NCI-H774 (cell line): ENCODE measurements around the gene ESAM.
A peak's percentile ranks its signal among the peaks of the same experiment; 100 is the strongest.

Experiments
- DNase-seq: peaks from one replicate; lab custom pipeline; 2025; lab: John Stamatoyannopoulos, UW

Gene ESAM, protein sequence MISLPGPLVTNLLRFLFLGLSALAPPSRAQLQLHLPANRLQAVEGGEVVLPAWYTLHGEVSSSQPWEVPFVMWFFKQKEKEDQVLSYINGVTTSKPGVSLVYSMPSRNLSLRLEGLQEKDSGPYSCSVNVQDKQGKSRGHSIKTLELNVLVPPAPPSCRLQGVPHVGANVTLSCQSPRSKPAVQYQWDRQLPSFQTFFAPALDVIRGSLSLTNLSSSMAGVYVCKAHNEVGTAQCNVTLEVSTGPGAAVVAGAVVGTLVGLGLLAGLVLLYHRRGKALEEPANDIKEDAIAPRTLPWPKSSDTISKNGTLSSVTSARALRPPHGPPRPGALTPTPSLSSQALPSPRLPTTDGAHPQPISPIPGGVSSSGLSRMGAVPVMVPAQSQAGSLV

DNA sequence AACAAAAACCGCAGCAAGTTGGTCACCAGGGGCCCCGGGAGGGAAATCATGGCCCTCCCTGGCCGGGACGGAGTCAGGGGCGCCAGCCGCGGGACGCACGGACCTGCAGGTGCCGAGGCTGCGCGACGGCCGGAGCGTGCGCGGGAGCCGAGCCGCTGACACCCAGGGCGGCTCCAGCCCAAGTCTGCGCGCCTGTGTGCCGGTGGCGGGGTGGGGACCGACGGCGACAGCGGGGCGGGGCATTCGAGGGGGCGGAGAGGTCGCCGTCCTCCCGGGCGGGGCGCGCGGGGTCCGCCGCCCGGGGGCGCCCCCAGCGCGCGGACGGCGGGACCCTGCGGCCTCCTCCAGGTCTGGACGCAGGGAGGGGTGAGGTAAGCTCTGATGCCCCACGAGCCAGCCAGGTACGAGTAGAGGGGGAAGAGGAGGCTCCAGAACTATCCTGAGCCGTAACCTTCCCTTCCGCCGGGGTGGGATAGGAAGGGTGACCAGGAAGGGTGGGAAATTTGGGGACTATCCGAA lies at the start of gene ESAM:
Gene ESAM, minus strand, starts transcription at position 186 of the 519 bp plus-strand sequence. Its CDS starts 136 bp downstream, at position 50.
- peak; percentile 50 for DNase-seq

DNA sequence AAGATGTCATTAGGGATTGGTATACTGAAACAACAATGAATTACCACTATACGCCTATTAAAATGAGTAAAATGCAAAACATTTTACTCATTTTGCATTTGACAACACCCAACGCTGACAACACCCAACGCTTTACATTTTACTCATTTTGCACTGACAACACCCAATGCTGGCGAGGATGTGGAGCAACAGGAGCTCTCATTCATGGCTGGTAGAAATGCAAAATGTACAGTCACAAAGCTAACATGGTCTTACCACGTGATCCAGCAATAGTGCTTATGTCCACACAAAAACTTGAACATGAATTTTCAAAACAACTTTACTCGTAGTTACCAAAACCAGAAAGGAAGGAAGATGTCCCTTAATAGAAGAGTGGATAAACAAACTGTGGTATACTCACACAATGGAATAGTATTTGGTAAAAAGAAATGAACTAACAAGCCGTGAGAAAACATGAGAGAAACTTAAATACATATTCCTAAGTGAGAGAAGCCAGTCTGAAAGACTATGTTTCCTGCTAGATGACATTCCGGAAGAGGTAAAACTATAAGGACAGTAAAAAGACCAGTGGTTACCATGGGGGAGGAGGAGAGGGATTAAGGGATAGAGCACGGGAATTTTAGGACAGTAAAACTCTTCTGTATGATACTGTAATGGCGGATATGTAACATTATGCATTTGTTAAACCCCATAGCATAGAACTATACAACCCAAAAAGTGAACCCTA lies 49.5 kb upstream of the ESAM start:
- DNase-seq, result no peak

DNA sequence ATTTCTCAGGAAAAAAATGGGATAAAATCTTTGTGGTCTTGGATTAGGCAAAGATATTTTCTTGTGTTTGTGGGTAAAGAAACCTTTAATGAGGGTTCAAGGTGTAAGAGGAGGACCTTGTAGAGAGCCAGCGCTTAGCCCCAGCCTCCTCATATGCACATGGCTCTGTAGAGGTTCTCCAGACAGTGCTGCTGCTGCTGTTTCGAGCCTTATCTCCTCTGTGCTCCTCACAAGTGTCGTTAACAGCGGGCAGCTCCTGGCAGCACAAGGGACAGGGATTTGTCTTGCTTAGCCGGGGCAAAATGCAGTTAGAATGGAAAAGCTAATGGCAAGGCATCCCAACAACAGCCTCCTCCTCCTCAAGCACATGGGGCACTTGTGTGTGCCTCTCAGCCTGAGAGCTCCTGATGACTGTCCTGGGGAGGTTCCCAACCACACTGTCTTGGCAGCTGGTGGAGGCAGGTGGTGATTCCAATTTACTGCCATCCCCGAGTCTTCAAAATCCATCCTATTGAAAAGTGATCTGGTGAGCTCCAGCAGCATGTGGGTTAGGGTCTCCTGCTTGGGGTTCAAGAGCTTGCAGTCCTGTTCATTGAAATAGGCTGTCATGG lies 45.7 kb upstream of the ESAM start:
- DNase-seq, result no peak

DNA sequence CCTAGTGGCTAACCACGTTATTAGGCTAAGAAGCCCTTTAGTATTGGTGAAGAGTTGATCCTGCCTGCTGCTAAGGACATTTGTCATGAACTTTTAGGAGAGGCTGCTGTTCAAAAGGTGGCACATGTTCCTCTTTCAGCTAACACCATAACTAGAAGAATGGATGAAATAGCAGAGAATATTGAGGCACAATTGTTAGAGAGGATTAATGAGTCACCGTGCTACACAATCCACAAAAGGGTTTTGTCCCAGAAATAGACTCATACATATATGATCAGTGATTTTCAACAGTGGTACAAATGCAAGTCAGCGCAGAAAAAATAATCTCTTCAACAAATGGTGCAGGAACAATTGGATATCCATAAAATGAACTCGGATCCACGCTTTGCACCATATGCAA lies 45.1 kb upstream of the ESAM start:
- DNase-seq, result no peak

DNA sequence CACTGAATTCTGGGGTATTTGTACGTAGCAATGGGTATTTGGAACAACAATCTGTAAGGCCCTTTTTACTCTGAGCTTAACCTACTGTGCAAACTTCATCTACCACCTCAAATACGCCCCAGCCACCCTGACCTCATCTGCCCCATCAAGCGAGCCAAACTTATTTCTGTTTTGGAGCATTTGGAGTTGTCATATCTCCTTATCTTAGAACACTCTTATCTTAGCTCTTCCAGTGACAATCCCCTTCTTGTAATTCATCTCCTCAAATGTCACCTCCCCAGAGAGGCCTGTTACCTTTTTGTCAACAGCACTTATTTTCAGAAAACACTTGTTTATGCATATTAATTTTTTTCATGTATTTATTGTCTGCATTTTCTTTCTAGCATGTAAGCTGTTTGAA lies 42.8 kb upstream of the ESAM start:
- no peak for DNase-seq

DNA sequence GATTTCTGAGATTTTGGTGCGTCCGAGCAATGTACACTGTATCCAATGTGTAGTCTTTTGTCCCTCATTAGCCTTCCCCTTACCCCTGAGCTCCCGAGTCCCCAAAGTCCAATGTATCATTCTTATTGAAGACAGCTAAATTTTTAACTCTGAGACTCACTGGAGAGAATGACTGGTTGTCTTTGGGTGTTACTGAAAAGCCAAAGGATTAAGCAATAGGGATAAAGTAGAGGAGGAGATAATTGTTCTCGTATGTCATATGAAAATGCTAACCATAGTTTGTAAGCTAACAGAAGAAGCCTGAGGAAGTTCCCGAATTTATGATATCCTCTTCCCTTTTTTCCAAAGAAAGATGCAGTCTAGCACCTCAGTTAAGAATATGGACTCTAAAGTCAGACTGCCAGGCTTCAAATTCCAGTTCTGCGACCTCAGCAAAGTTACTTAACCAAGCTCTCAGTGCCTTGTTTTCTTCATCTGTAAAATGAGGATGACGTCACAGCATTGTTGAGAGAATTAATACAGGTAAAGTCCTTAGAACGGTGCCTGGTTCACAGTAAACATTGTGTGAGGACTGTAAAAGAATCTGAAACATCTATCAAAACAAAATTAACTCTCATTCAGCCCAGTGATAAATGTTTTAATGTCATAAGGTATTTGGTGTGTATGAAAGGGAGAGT lies 39.7 kb upstream of the ESAM start:
- DNase-seq, result no peak

DNA sequence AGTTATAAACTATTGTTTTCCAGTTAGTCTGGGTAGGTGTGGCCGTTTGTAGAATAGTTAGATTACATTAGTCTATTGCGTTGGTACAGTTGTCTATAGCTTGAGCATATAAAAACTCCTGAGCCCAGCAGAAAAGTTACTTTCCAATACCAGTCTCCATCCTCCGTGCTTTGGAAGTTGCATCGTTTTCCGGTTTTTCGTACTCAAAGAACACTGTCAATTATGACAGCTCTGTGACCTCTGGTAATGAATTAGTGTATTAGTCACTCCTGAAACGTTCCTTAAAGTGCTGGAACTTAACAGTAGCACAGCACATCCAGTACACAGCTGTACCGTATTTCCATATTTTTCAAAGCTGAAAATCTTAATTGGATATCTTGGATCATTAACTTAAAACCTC lies 38.9 kb upstream of the ESAM start:
- no peak for DNase-seq

DNA sequence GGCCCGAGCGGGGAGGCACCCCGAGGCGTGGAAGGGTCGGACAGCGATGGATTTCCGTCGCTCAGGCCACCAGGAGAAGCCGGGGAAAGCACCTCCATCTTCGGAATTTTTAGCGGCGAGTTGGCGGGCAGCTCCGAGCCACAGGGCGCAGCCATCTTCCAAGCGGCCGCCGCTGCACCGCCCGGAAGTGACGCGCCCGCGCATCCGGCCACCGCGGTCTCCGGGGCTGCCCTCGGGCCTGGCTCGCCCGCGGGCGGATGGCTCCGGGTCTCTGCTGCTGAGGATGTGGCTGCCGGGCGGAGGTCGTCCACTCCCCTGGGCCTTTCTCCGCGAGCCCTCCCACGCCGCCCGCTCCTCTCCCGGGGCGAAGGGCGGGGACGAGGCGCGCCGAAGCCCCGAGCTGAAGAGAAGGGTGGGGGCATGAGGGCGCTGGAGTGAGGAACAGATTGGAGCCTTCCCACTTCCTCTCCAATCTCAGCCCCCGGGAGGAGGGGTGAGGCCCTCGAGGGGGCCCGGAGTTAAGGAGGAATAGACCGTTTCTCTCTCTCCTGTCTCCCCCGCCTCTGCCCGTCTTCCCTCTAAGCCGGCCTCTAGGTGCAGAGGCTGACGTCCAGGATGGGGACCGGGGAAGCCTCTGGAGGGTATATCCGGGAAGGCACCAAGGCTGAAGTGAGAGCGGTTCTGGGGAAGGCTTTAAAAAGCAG lies 38.3 kb upstream of the ESAM start, which contains the start of gene MSANTD2:
Gene MSANTD2, minus strand, starts transcription at position 181 of the 704 bp plus-strand sequence. Its CDS starts 26 bp downstream, at position 155.
- DNase-seq, result peak; percentile 68

DNA sequence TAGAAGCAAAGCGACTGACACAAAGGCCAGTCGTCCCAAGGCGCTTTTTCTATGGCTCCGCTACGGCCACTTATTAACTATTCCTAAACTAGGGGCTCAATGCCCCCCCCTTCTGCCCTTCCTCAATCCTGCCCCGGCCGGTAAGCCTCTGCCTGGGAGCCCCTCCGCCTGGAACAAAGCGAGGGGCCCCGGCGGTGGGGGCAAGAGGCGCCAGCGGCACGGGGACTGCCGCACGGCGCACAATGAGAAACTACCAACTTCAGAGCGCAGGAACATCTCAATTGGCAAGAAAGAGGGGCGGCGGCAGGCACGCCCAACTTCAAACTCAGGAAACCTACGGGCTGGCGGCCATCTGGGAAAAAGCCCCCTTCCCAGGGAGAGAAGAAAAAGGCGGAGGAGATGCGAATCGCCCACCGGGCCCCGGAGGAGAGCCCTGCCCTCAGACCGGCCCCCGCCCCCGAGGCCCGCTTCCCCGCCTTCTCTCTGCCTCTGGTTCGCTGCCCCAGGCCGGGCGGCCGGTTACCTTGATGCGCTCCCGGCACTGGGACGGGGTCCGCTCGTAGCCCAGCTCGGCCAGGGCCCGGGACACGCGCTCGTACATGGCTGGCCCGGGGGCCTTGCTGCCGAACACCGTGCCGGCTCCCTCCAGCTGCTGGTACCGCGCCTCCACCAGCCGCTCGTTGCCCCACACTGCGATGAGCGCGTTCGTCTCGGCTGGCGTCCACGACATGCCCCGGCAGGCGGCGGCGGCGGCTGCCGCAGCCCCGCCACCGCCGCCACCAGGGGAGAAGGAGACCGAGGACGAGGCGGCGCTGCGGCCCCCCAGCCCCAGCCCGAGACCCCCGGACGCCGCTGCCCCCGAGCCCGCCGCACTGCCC lies 37.5 kb upstream of the ESAM start:
- no peak for DNase-seq

DNA sequence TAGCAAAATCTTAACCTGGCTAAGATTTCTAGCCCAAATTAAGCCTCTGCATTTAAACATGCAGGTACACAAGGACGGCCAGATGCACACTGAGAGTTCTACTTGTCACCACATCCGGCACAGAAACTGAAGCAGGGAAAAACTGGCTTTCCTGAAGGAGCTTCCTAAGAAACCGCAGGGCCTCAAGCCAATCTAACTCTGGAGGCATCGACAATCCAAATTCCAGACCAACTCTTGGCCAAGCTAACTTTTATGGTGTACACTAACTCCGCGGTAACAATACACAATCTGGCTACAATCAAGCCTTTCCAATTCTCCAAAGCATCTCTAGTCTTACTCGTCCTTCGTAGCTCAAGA lies 36.9 kb upstream of the ESAM start:
- no peak for DNase-seq

DNA sequence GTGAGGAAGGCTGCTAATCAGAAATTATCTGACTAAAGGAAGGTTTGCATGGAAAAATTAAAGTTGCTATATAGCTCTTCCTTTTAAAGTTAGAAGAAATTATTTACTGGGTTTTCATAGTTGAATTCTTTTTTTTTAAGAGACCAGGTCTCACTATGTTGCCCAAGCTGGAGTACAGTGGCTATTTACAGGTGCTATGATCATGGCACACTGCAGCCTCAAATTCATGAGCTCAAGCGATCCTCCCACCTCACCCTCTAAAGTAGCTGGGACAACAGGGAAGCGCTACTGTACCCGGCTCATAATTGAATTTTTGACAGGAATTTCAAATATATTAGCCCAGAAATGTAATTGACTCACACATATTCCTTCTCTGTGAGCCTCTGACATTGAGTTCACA lies 34.2 kb upstream of the ESAM start:
- no peak for DNase-seq

DNA sequence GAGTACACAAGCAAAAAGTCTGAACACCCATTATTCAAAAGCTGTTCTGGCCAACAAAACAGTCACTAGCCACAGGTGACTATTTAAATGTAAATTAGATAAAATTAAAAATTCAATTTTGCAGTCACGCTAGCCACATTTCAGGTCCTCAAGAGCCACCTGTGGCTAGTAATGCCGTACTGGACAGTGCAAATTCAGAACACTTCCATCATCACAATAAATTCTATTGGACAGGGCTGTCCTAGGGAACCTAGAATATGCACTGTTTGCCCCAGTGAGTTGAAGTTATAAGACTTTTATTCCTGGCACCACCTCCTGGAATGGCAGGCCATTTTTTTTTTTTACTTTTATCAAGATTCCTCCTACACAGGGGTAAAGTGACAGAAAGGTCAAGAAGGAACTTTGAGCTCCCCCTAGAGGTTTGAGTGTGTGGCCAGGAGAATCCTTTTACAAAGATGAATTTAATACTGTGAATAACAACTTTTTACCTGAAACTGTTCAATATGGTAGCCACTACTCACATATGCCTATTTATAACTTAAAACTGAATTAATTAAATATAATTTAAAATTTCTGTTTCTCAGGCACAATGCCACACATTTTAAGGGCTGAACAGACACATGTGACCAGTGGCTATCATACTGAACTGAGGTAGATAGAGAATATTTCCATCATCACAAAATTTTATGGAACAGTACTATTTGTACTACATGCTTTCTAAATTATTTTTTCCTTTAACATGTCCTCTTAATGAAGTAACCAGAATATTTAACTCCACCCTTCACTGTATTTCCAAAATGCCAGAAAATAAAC lies 31.6 kb upstream of the ESAM start:
- peak; percentile 16 for DNase-seq

DNA sequence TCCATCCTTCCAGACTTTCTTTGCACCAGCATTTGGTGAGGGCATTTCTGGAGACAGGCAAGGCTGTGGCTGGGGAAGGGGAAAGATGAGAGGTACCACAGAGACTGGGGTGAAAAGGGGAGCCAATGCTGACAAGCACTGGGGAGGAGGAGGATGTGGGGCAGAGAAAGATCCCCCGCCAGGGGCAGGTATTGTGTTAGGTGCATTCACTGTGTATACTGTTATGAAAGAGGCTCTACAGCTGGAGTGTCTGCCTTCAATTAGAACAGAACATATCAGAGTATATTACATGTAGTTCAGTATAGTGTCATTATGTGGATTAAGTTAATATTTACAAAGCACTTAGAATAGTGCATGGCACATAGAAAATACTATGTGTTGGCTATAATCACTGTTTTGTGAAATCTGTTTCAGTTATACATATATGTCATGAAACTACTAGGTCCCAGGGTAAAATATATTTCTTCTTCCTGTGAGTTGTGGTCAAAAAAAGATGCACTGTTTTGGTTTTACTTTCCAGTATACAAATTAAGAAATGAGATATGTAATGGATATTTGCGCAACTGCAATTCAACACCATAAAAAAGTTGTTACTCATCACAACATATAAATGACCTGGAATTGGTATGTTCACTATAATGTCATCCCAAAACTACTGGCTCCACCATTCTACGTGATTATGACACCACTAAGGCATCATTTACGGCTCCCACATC lies 29.7 kb upstream of the ESAM start:
- no peak for DNase-seq

DNA sequence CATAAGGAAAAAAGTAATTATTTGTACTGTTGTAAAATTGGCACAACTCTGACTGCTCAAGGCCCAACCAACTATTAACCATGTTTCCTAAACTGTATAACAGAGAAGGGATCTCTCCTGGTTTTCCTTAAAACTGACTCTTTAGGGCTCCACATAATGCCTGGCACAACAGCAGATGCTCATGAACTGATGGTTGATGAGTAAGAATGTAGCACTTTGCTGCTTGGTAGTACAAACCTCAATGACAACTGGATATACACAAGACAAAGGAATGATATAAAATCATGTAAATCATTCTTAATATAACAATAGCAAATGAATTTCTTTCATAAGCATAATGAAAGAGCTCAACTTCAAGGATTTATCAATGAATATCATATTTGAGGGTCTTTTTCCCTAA lies 26.4 kb upstream of the ESAM start:
- DNase-seq, result no peak

DNA sequence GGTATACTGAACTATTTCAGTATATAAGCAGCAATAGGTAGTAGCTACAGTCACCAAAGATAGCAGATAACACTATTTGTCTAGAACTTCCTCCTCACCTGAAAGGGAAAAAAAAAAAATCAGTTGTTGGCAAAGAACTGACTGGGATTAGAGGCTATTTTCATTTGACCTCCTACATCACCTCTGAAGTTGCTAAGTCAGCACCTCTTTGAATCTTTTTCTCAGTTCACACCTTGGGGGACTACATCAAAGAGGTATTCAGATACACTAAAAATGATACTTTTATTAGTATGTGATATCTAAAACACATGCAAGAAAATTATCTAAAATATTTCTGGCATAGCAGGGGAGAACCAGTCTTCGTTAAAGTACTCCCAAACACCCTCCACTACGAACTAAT lies 22.0 kb upstream of the ESAM start:
- DNase-seq, result no peak

DNA sequence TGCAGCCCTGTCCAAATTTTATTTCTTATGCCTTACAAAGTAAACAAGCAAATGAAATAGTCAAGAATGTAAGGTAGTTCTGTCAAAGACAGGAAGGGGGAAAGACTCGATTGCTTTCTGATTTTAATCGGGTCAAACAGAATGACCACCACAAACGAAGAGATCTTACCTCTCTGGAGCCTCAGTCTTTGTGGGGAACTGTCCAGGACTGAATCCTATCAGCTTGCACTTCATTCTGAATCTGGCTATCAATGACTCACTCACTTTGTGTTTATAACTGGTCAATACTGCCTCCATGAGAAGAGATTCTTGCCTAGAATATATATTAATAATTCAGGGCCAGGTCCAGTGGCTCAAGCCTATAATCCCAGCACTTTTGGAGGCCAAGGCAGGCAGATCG lies 20.9 kb upstream of the ESAM start:
- no peak for DNase-seq

DNA sequence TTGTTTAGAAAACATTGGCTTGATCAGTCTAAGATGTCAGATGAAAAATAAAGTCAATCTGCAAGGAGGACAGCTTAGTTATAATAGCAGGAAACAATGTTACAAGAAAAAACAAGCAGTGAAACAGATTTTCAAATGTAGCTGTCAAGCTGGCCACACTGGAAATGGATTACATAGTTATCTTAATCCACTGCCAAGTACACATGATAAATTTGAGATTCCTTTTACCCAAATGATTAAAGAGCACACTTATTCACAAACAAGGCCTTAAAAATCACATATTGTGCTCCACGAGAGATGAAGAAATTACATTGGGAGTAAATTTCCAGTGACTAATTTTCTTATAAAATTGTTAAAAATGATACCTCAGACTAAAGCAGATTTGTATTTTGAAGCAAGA lies 17.5 kb upstream of the ESAM start:
- no peak for DNase-seq

DNA sequence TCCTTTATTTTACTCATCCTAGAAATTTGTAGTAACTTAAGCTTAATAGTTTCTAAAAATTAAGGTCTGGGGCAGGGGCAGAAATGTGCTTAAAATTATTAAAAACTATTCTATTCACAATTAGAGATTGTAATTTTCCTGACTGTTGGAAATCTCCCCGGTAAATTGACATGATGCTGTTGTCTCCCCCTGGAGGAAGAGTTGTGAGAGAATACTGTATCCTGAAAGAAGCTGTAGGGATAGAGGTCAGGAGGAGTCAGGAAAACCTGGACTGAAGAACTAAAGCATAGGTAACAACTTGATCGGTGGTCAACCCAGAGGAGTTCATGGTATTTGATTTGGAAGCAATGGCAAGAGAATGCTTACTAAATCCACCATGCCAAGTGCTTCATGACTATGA lies 16.2 kb upstream of the ESAM start:
- DNase-seq, result no peak
